Measurements from ENCODE around the gene CPA5. TPM values are rescaled to one million over a fixed set of nuclear protein-coding genes. Genes with fewer than 3 reads are reported as not detected.

The CPA5 gene
- total and polyA plus RNA-seq, 10 of the 15 experiments (the other 5 are each of a cell fraction or from before 2014, with no cell fraction given), result 0.06 to 0.52 (median 0.29) TPM; not detected in 2

DNA sequence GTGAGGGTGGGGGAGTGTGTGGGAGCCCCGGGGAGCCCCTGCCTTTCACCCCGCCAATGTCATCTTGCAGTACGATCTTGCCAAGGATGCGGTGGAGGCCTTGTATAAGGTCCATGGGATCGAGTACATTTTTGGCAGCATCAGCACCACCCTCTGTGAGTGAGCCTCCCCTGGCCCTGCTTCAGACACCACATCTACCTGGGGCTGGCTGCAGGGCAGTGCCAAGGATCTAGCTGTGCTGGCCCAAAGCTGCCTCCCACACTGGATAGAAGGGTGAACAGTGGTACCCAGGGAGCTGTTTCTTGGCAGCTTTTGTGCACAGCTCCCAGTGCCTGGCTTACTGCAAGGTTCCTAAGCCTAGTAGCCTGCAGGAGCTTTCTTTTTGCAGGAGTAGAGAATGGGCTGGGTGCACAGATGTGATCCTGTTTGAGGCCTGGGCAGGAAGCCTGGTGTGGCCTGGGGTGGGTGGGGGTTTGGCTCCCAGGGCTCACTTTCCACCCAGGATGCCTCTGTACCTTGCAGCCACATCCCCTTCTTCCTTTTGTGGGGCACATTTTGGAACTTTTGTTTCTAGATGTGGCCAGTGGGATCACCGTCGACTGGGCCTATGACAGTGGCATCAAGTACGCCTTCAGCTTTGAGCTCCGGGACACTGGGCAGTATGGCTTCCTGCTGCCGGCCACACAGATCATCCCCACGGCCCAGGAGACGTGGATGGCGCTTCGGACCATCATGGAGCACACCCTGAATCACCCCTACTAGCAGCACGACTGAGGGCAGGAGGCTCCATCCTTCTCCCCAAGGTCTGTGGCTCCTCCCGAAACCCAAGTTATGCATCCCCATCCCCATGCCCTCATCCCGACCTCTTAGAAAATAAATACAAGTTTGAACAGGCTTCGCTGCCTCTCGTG lies 23.5 kb downstream of the CPA5 start:
- SMC1A ChIA-PET (ENCODE audit: uncharacterized antibody, unreplicated experiment), result interaction anchor here (1.0 kb wide), 1 partner anchor 13 kb away, joined by 5 read pairs; no protein-coding TSS in a partner anchor
- POLR2A ChIA-PET, result no interaction called here
- Histone ChIP-seq H3K79me2 (ENCODE audit: control insufficient read depth, insufficient read depth, low read length) (no peaks in the 10 kb centered on the region), H3K36me3 (ENCODE audit: control insufficient read depth in 2 of 2, insufficient read depth in 2 of 2, low read length in 1 of 2) (no peaks in the 10 kb centered on the region), H3K27me3 (replicated peaks in 1 of 2; ENCODE audit: control insufficient read depth in 2 of 2, insufficient read depth in 2 of 2, low read length in 1 of 2) (no peaks in the 10 kb centered on the region), H3K9ac (ENCODE audit: control insufficient read depth, insufficient read depth, low read length) (no peak overlapping the region), H2AFZ (ENCODE audit: control insufficient read depth, low read depth, low read length) (no peak overlapping the region), H3K4me2 (ENCODE audit: control insufficient read depth, insufficient read depth) (no peak overlapping the region), H3K4me3 (no peak overlapping the region), H3K9me3 (replicated peaks; ENCODE audit: control insufficient read depth, insufficient read depth, low read length) (no peaks in the 10 kb centered on the region; the same call in 2 of the 3 replicates), H4K20me1 (ENCODE audit: control insufficient read depth, insufficient read depth) (no peaks in the 10 kb centered on the region), H3K27ac (ENCODE audit: control insufficient read depth, insufficient read depth) (no peak overlapping the region), H3K4me1 (ENCODE audit: control insufficient read depth, insufficient read depth, low read length) (peaks cover 13% of the 10 kb centered on the region)
- FAIRE-seq (no peak), DNase-seq (ENCODE audit: low read depth, low spot score) (no peak), ATAC-seq (no peak)
- 71% methylated on average over 19 of the region's 19 CpGs for WGBS (ENCODE audit: insufficient coverage, insufficient replicate concordance, low lambda C conversion rate, missing lambda C conversion rate)
- in situ Hi-C loops (cut with MboI) (no loop called here), intact Hi-C loops (cut with micrococcal nuclease; ENCODE audit: unreplicated experiment) (loop anchor here (5.0 kb wide), 2 partner anchors 119 to 126 kb away; no protein-coding TSS in a partner anchor)
- CTCF ChIA-PET, result no interaction called here
- RAD21 ChIA-PET (ENCODE audit: unreplicated experiment), result interaction anchor here (1.0 kb wide), 1 partner anchor 108 kb away, joined by 3 read pairs; no protein-coding TSS in a partner anchor
- BruUV-seq (replicated peaks), result no TSS peak
- no peak for TF ChIP-seq ZNF217 (IDR thresholded peaks at IDR 0.05)
- TF ChIP-seq, protein P1, sequence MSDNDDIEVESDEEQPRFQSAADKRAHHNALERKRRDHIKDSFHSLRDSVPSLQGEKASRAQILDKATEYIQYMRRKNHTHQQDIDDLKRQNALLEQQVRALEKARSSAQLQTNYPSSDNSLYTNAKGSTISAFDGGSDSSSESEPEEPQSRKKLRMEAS (IDR thresholded peaks at IDR 0.05; ENCODE audit: low read depth, low read length), result no peak
- TF ChIP-seq, protein P2, sequence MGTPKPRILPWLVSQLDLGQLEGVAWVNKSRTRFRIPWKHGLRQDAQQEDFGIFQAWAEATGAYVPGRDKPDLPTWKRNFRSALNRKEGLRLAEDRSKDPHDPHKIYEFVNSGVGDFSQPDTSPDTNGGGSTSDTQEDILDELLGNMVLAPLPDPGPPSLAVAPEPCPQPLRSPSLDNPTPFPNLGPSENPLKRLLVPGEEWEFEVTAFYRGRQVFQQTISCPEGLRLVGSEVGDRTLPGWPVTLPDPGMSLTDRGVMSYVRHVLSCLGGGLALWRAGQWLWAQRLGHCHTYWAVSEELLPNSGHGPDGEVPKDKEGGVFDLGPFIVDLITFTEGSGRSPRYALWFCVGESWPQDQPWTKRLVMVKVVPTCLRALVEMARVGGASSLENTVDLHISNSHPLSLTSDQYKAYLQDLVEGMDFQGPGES (IDR thresholded peaks at IDR 0.05), result no peak
- TF ChIP-seq CHD4 (IDR thresholded peaks at IDR 0.05), result no peak
- no peak for TF ChIP-seq SMARCA5 (IDR thresholded peaks at IDR 0.05)
- no peak for TF ChIP-seq MEF2A (IDR thresholded peaks at IDR 0.05; ENCODE audit: insufficient read depth, low read depth, low read length)
- no peak for TF ChIP-seq MTA3 (IDR thresholded peaks at IDR 0.05; ENCODE audit: borderline replicate concordance, low read length)
- TF ChIP-seq CBX3 (IDR thresholded peaks at IDR 0.05; ENCODE audit: borderline replicate concordance, low read depth), result no peak
- TF ChIP-seq RAD21 (IDR thresholded peaks at IDR 0.05; ENCODE audit: insufficient read depth, low read depth, low read length), result no peak
- no peak for TF ChIP-seq GATAD2B (conservative IDR thresholded peaks at IDR 0.05; ENCODE audit: low read depth)
- TF ChIP-seq, protein P3, sequence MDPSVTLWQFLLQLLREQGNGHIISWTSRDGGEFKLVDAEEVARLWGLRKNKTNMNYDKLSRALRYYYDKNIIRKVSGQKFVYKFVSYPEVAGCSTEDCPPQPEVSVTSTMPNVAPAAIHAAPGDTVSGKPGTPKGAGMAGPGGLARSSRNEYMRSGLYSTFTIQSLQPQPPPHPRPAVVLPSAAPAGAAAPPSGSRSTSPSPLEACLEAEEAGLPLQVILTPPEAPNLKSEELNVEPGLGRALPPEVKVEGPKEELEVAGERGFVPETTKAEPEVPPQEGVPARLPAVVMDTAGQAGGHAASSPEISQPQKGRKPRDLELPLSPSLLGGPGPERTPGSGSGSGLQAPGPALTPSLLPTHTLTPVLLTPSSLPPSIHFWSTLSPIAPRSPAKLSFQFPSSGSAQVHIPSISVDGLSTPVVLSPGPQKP (IDR thresholded peaks at IDR 0.05; ENCODE audit: low read depth, low read length), result no peak
- no peak for TF ChIP-seq JUNB (IDR thresholded peaks at IDR 0.05)

All from GM12878 (cell line).